Natural killer cell (primary cell): Measurements from ENCODE around the gene ARNT2. TPM values are rescaled to one million over a fixed set of nuclear protein-coding genes. Genes with fewer than 3 reads are reported as not detected.

Experiments
- ATAC-seq, 3 donors: fragments of 150-1000 bp in 2 of 3; fragments of 200-7000 bp in 1 of 3; cut with Tn5 transposase; 1 replicate in 1 of 3; 2 replicates in 2 of 3; pipeline ENCODE4 v1.10.0; 2021; ENCODE audit warnings: mild to moderate bottlenecking in 2 of 3, moderate library complexity in 2 of 3
- DNase-seq, 2 donors: peaks; one replicate each; pipeline versions ENCODE4 v3.0.0 to v3.0.0-alpha.2; 2013 to 2021; ENCODE audit warnings: mixed read lengths in 1 of 2
- H3K27ac ChIP-seq: one replicate; pipeline ENCODE4 v1.5.1; 2013; ENCODE audit warnings: mild to moderate bottlenecking, low read length
- H3K27me3 ChIP-seq: one replicate; pipeline ENCODE4 v1.6.1; 2013; ENCODE audit warnings: low read length; ENCODE audit not compliant: control insufficient read depth, insufficient read depth
- H3K36me3 ChIP-seq: one replicate; pipeline ENCODE4 v1.6.1; 2013; ENCODE audit warnings: low read length; ENCODE audit not compliant: control insufficient read depth, insufficient read depth
- H3K4me1 ChIP-seq: one replicate; pipeline ENCODE4 v1.6.1; 2013; ENCODE audit warnings: low read length; ENCODE audit not compliant: control insufficient read depth, insufficient read depth
- H3K4me3 ChIP-seq: one replicate; pipeline ENCODE4 v1.5.1; 2013; ENCODE audit warnings: low read length
- H3K9me3 ChIP-seq: one replicate; pipeline ENCODE4 v1.6.1; 2013; ENCODE audit warnings: low read length; ENCODE audit not compliant: control insufficient read depth, insufficient read depth
- H3K27ac Mint-ChIP-seq, 2 donors: one replicate each; pipeline ENCODE4 v1.8.0; 2022; ENCODE audit warnings: mild to moderate bottlenecking in 2 of 2, mixed read lengths in 2 of 2, moderate library complexity in 1 of 2
- H3K27me3 Mint-ChIP-seq, 2 donors: one replicate each; pipeline ENCODE4 v1.8.0; 2022; ENCODE audit warnings: low read depth in 2 of 2, mixed read lengths in 2 of 2
- H3K36me3 Mint-ChIP-seq: one replicate; pipeline ENCODE4 v1.8.0; 2022; ENCODE audit warnings: mixed read lengths
- H3K4me1 Mint-ChIP-seq, 2 donors: one replicate each; pipeline ENCODE4 v1.8.0; 2022; ENCODE audit warnings: mixed read lengths in 2 of 2
- H3K4me3 Mint-ChIP-seq: one replicate; pipeline ENCODE4 v1.8.0; 2022; ENCODE audit warnings: mild to moderate bottlenecking, moderate library complexity, mixed read lengths
- H3K9me3 Mint-ChIP-seq, 2 donors: one replicate each; pipeline ENCODE4 v1.8.0; 2022; ENCODE audit warnings: mixed read lengths in 2 of 2
- WGBS: methylation state at CpG from one replicate; pipeline ENCODE4 v1.1.7; 2013; ENCODE audit warnings: missing lambda C conversion rate; ENCODE audit not compliant: insufficient coverage; 5-methylcytosine and 5-hydroxymethylcytosine counted together
- intact Hi-C: fragments of 100-400 bp; cut with micrococcal nuclease; formaldehyde crosslinking; loops from one replicate; pipeline ENCODE4 v1.14.2; 2022
- total RNA-seq, 4 donors: library from RNA; stranded (reverse); fragments of 120-200 nt in 1 of 4; gene quantifications; one replicate each; pipeline versions ENCODE4 v1.2.3 to v1.2.4, GENCODE V29; 2013 to 2022
- TF ChIP-seq, protein P1 (sequence below): fragments of 200-600 bp; IDR thresholded peaks from one replicate; pipeline ENCODE4 v1.8.0; 2022; ENCODE audit warnings: antibody characterized with exemption

The ARNT2 gene
- total RNA-seq, 3 donors from 2014 or later (not counting 1 experiment from before 2014, with no cell fraction given): not detected

GRCh38 chr15:80531796-80532195, 127.6 kb downstream of the ARNT2 start:
- H3K27me3 Mint-ChIP-seq: peaks cover 22 to 62% of the 10 kb centered on the region in 2 donors
- Histone ChIP-seq H3K27me3 (no peaks in the 10 kb centered on the region), H3K4me3 (no peak overlapping the region), H3K36me3 (no peaks in the 10 kb centered on the region), H3K27ac (no peak overlapping the region), H3K9me3 (no peaks in the 10 kb centered on the region), H3K4me1 (no peaks in the 10 kb centered on the region)
- no peaks in the 10 kb centered on the region for H3K9me3 Mint-ChIP-seq
- intact Hi-C loops: no loop called here
- no peak overlapping the region for H3K27ac Mint-ChIP-seq
- H3K36me3 Mint-ChIP-seq: no peaks in the 10 kb centered on the region
- TF ChIP-seq, protein P1, sequence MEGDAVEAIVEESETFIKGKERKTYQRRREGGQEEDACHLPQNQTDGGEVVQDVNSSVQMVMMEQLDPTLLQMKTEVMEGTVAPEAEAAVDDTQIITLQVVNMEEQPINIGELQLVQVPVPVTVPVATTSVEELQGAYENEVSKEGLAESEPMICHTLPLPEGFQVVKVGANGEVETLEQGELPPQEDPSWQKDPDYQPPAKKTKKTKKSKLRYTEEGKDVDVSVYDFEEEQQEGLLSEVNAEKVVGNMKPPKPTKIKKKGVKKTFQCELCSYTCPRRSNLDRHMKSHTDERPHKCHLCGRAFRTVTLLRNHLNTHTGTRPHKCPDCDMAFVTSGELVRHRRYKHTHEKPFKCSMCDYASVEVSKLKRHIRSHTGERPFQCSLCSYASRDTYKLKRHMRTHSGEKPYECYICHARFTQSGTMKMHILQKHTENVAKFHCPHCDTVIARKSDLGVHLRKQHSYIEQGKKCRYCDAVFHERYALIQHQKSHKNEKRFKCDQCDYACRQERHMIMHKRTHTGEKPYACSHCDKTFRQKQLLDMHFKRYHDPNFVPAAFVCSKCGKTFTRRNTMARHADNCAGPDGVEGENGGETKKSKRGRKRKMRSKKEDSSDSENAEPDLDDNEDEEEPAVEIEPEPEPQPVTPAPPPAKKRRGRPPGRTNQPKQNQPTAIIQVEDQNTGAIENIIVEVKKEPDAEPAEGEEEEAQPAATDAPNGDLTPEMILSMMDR: no peak
- 52% methylated on average over 7 of the region's 7 CpGs for WGBS
- no peak overlapping the region for H3K4me3 Mint-ChIP-seq
- ATAC-seq (no peak), DNase-seq (no peak)
- H3K4me1 Mint-ChIP-seq: no peaks in the 10 kb centered on the region

- no peaks in the 10 kb centered on the region for H3K9me3 ChIP-seq
- H3K4me1 Mint-ChIP-seq: no peaks in the 10 kb centered on the region
- no peaks in the 10 kb centered on the region for H3K36me3 Mint-ChIP-seq
- no peak overlapping the region for H3K27ac Mint-ChIP-seq
- no peaks in the 10 kb centered on the region for H3K4me1 ChIP-seq
- H3K27me3 Mint-ChIP-seq: peaks cover 16 to 67% of the 10 kb centered on the region in 2 donors
- peaks cover 3% of the 10 kb centered on the region for H3K27me3 ChIP-seq
- intact Hi-C loops: no loop called here
- H3K27ac ChIP-seq: no peak overlapping the region
- no peak for ATAC-seq
- no peaks in the 10 kb centered on the region for H3K9me3 Mint-ChIP-seq
- TF ChIP-seq, protein P1: no peak
- H3K4me3 ChIP-seq: no peak overlapping the region
- no peak for DNase-seq
- H3K36me3 ChIP-seq: no peaks in the 10 kb centered on the region
- 66% methylated on average over 3 of the region's 4 CpGs for WGBS
- H3K4me3 Mint-ChIP-seq: no peak overlapping the region
Observed at GRCh38 chr15:80533790-80534333, 129.7 kb downstream of the ARNT2 start.

GRCh38 chr15:80536231-80536630, 132.0 kb downstream of the ARNT2 start:
- no peak overlapping the region for H3K4me3 Mint-ChIP-seq
- ATAC-seq (no peak), DNase-seq (no peak)
- H3K4me3 ChIP-seq: no peak overlapping the region
- H3K4me1 ChIP-seq: no peaks in the 10 kb centered on the region
- no peak overlapping the region for H3K27ac Mint-ChIP-seq
- no peaks in the 10 kb centered on the region for H3K9me3 Mint-ChIP-seq
- H3K27me3 Mint-ChIP-seq: peaks cover 19 to 47% of the 10 kb centered on the region in 2 donors
- 78% methylated on average over 5 of the region's 5 CpGs for WGBS
- H3K36me3 Mint-ChIP-seq: no peaks in the 10 kb centered on the region
- TF ChIP-seq, protein P1: no peak
- H3K36me3 ChIP-seq: no peaks in the 10 kb centered on the region
- intact Hi-C loops: no loop called here
- H3K4me1 Mint-ChIP-seq: no peaks in the 10 kb centered on the region
- peaks cover 3% of the 10 kb centered on the region for H3K27me3 ChIP-seq
- H3K27ac ChIP-seq: no peak overlapping the region
- no peaks in the 10 kb centered on the region for H3K9me3 ChIP-seq

- H3K36me3 Mint-ChIP-seq: no peaks in the 10 kb centered on the region
- Histone ChIP-seq H3K27me3 (peaks cover 3% of the 10 kb centered on the region), H3K27ac (no peak overlapping the region), H3K4me3 (no peak overlapping the region), H3K9me3 (no peaks in the 10 kb centered on the region), H3K36me3 (no peaks in the 10 kb centered on the region), H3K4me1 (no peaks in the 10 kb centered on the region)
- no peak for DNase-seq
- peaks cover 21 to 42% of the 10 kb centered on the region in 2 donors for H3K27me3 Mint-ChIP-seq
- TF ChIP-seq, protein P1: no peak
- H3K4me1 Mint-ChIP-seq: no peaks in the 10 kb centered on the region
- 87% methylated on average over 2 of the region's 2 CpGs for WGBS
- ATAC-seq: no peak
- H3K9me3 Mint-ChIP-seq: no peaks in the 10 kb centered on the region
- intact Hi-C loops: no loop called here
- H3K27ac Mint-ChIP-seq: no peak overlapping the region
- H3K4me3 Mint-ChIP-seq: no peak overlapping the region
Observed at GRCh38 chr15:80536716-80537115, 132.5 kb downstream of the ARNT2 start.
